Breast epithelium (tissue), 3 donors: Measurements from ENCODE around the gene CARD9.

Source experiments
- CTCF ChIP-seq, 3 donors: fragments of 450-650 bp; IDR thresholded peaks; one replicate each; pipeline ENCODE4 v1.5.1; 2016 to 2017; ENCODE audit warnings: antibody characterized with exemption in 3 of 3, mild to moderate bottlenecking in 3 of 3, moderate library complexity in 3 of 3
- POLR2A ChIP-seq: fragments of 450-650 bp; IDR thresholded peaks from one replicate; pipeline ENCODE4 v1.6.1; 2016; ENCODE audit warnings: antibody characterized with exemption, mild to moderate bottlenecking, moderate library complexity
- POLR2AphosphoS5 ChIP-seq, 3 donors: sonication (generic); formaldehyde crosslinking; IDR thresholded peaks; one replicate each; pipeline ENCODE4 v1.6.1; 2017; ENCODE audit warnings: antibody characterized with exemption in 3 of 3

- TF ChIP-seq CTCF (IDR thresholded peaks at IDR 0.05) (no peak), POLR2A (no peak), POLR2AphosphoS5 (IDR thresholded peaks at IDR 0.05) (no peak)
Observed at GRCh38 chr9:136351252-136351800, 22.1 kb downstream of the CARD9 start.
